H1 (cell line): ENCODE data around the gene RPTOR. TPM values are rescaled to one million over a fixed set of nuclear protein-coding genes. Genes with fewer than 3 reads are reported as not detected.

Source experiments
- CTCF ChIA-PET: fragments of 300-600 bp; sonication (Branson Sonifier 250); formaldehyde crosslinking; loops from one replicate; lab custom pipeline; 2021; ENCODE audit not compliant: partially characterized antibody; lab: Charles Lee
- POLR2A ChIA-PET: fragments of 300-600 bp; sonication (Branson Sonifier 250); formaldehyde crosslinking; loops from one replicate; lab custom pipeline; 2021; ENCODE audit warnings: inconsistent platforms; ENCODE audit not compliant: partially characterized antibody; lab: Charles Lee
- DNase-seq, 2 experiments: peaks; one replicate each; pipeline versions ENCODE4 v3.0.0 to v3.0.0-alpha.2; 2010 to 2022; ENCODE audit warnings: low spot score in 2 of 2, low read depth in 1 of 2, mixed read lengths in 1 of 2
- FAIRE-seq: peaks from 2 replicates; lab custom pipeline; 2011; peaks lifted over from hg19 to GRCh38; lab: Jason Lieb, UNC
- H2AFZ ChIP-seq: 2 replicates; pipeline ENCODE4 v1.8.1; 2012; ENCODE audit warnings: low read length, inconsistent platforms
- H2AK5ac ChIP-seq: 2 replicates; pipeline ENCODE4 v1.6.1; 2013; ENCODE audit warnings: low read depth, low read length
- H2BK120ac ChIP-seq: replicated peaks from 2 replicates; pipeline ENCODE3; 2013; ENCODE audit warnings: low read depth, low read length, inconsistent platforms
- H2BK12ac ChIP-seq: 2 replicates; pipeline ENCODE4 v1.6.1; 2013; ENCODE audit warnings: low read depth, low read length
- H2BK15ac ChIP-seq: 2 replicates; pipeline ENCODE4 v1.6.1; 2013; ENCODE audit warnings: low read length
- H2BK20ac ChIP-seq: 2 replicates; pipeline ENCODE4 v1.6.1; 2013; ENCODE audit warnings: low read length
- H2BK5ac ChIP-seq: 2 replicates; pipeline ENCODE4 v1.6.1; 2013; ENCODE audit warnings: low read depth, low read length
- H3K14ac ChIP-seq: 2 replicates; pipeline ENCODE4 v1.6.1; 2013; ENCODE audit warnings: inconsistent platforms; ENCODE audit not compliant: insufficient read length
- H3K18ac ChIP-seq: 2 replicates; pipeline ENCODE4 v1.6.1; 2013; ENCODE audit warnings: low read length; ENCODE audit errors: extremely low read depth
- H3K23ac ChIP-seq: 2 replicates; pipeline ENCODE4 v1.6.1; 2013; ENCODE audit warnings: inconsistent platforms; ENCODE audit not compliant: insufficient read length
- H3K23me2 ChIP-seq: 2 replicates; pipeline ENCODE4 v1.6.1; 2013; ENCODE audit warnings: low read depth, low read length
- H3K27ac ChIP-seq: 2 replicates; pipeline ENCODE4 v1.6.1; 2011; ENCODE audit warnings: low read depth, low read length, inconsistent platforms
- H3K27me3 ChIP-seq, 4 experiments: replicated peaks in 1 of 4; 1 replicate in 1 of 4; 2 replicates in 3 of 4; pipeline versions ENCODE4 v1.6.1 to v1.8.1; 2011 to 2013; ENCODE audit warnings: low read length in 3 of 4, mild to moderate bottlenecking in 3 of 4, inconsistent platforms in 2 of 4, mixed read lengths in 2 of 4, moderate library complexity in 1 of 4; ENCODE audit not compliant: control insufficient read depth in 3 of 4, insufficient read depth in 3 of 4; ENCODE audit errors: extremely low read depth in 1 of 4
- H3K36me3 ChIP-seq, 4 experiments: 2 replicates each; pipeline versions ENCODE4 v1.6.1 to v1.8.1; 2011 to 2013; ENCODE audit warnings: mild to moderate bottlenecking in 4 of 4, low read length in 3 of 4, moderate library complexity in 2 of 4, control low read depth in 1 of 4, inconsistent platforms in 1 of 4; ENCODE audit not compliant: insufficient read depth in 4 of 4, control insufficient read depth in 2 of 4
- H3K4ac ChIP-seq: replicated peaks from 2 replicates; pipeline ENCODE3; 2013; ENCODE audit warnings: low read length, low read depth, mixed read lengths, inconsistent platforms; ENCODE audit not compliant: insufficient read length
- H3K4me1 ChIP-seq, 4 experiments: replicated peaks in 1 of 4; 1 replicate in 1 of 4; 2 replicates in 3 of 4; pipeline versions ENCODE4 v1.6.1 to v1.8.1; 2011 to 2013; ENCODE audit warnings: low read length in 3 of 4, inconsistent platforms in 2 of 4, mixed read lengths in 1 of 4; ENCODE audit not compliant: insufficient read depth in 4 of 4, control insufficient read depth in 3 of 4
- H3K4me2 ChIP-seq, 2 experiments: 2 replicates each; pipeline versions ENCODE4 v1.6.1 to v1.8.1; 2011 to 2013; ENCODE audit warnings: low read depth in 2 of 2, low read length in 2 of 2, control low read depth in 1 of 2, inconsistent platforms in 1 of 2, mild to moderate bottlenecking in 1 of 2; ENCODE audit not compliant: insufficient read depth in 1 of 2
- H3K4me3 ChIP-seq, 4 experiments: fragments of 200-600, 300-600 bp in 1 of 4; sonication (generic), shearing (Covaris generic), sonication (Bioruptor Twin) in 1 of 4; 2 replicates each; pipeline versions ENCODE4 v1.5.1 to v1.8.1; 2011 to 2016; ENCODE audit warnings: low read length in 4 of 4, low read depth in 3 of 4, control low read depth in 2 of 4, inconsistent platforms in 2 of 4, mild to moderate bottlenecking in 2 of 4, mixed read lengths in 1 of 4, moderate library complexity in 1 of 4; ENCODE audit not compliant: insufficient read depth in 2 of 4; ENCODE audit errors: extremely low read depth in 1 of 4
- H3K56ac ChIP-seq: replicated peaks from 2 replicates; pipeline ENCODE3; 2013; ENCODE audit warnings: low read depth, mild to moderate bottlenecking, mixed read lengths, low read length, inconsistent platforms; ENCODE audit not compliant: insufficient read length
- H3K79me1 ChIP-seq: 2 replicates; pipeline ENCODE4 v1.6.1; 2013; ENCODE audit warnings: low read depth, low read length, control low read depth
- H3K79me2 ChIP-seq, 2 experiments: 2 replicates each; pipeline versions ENCODE4 v1.6.1 to v1.8.1; 2012 to 2013; ENCODE audit warnings: low read length in 2 of 2, mild to moderate bottlenecking in 2 of 2, inconsistent platforms in 1 of 2; ENCODE audit not compliant: insufficient read depth in 2 of 2, control insufficient read depth in 1 of 2
- H3K9ac ChIP-seq, 4 experiments: replicated peaks in 1 of 4; 1 replicate in 1 of 4; 2 replicates in 3 of 4; pipeline versions ENCODE4 v1.6.1 to v1.8.1; 2011 to 2013; ENCODE audit warnings: low read depth in 3 of 4, low read length in 3 of 4, control low read depth in 2 of 4, mild to moderate bottlenecking in 2 of 4, moderate library complexity in 2 of 4, inconsistent platforms in 1 of 4; ENCODE audit errors: extremely low read depth in 1 of 4
- H3K9me3 ChIP-seq, 2 experiments: 2 replicates each; pipeline versions ENCODE4 v1.6.1 to v1.8.1; 2012 to 2013; ENCODE audit warnings: mild to moderate bottlenecking in 2 of 2, moderate library complexity in 2 of 2, control low read depth in 1 of 2, inconsistent platforms in 1 of 2, low read depth in 1 of 2, low read length in 1 of 2, mixed read lengths in 1 of 2; ENCODE audit not compliant: insufficient read depth in 2 of 2
- H4K20me1 ChIP-seq, 2 experiments: replicated peaks in 1 of 2; 2 replicates each; pipeline versions ENCODE3 to v1.8.1; 2011 to 2013; ENCODE audit warnings: inconsistent platforms in 2 of 2, low read length in 2 of 2, mild to moderate bottlenecking in 1 of 2; ENCODE audit not compliant: insufficient read depth in 2 of 2, control insufficient read depth in 1 of 2
- H4K5ac ChIP-seq: 2 replicates; pipeline ENCODE4 v1.6.1; 2013; ENCODE audit warnings: low read length, low read depth, mixed read lengths, inconsistent platforms; ENCODE audit not compliant: insufficient read length
- H4K8ac ChIP-seq: 2 replicates; pipeline ENCODE4 v1.8.0; 2013; ENCODE audit warnings: mild to moderate bottlenecking, moderate library complexity, low read length, inconsistent platforms; ENCODE audit not compliant: insufficient read depth; ENCODE audit errors: extremely low read depth
- H4K91ac ChIP-seq: replicated peaks from 2 replicates; pipeline ENCODE3; 2013; ENCODE audit warnings: low read length, mixed read lengths, inconsistent platforms; ENCODE audit not compliant: insufficient read length
- BRCA1 ChIP-seq: IDR thresholded peaks from 2 replicates; pipeline ENCODE4 v1.6.1; 2012; ENCODE audit warnings: low read depth, low read length, improper control_type of control experiment
- CBX5 ChIP-seq: fragments of 300-800, 300-1000 bp; sonication (generic); IDR thresholded peaks from 2 replicates; pipeline ENCODE4 v1.7.1; 2016; ENCODE audit warnings: antibody characterized with exemption, low read length, low read depth
- CBX8 ChIP-seq: fragments of 300-800, 300-1000 bp; sonication (generic); IDR thresholded peaks from 2 replicates; pipeline ENCODE4 v1.7.1; 2016; ENCODE audit warnings: low read depth, low read length, borderline replicate concordance
- FOSL1 ChIP-seq: IDR thresholded peaks from 2 replicates; pipeline ENCODE4 v1.6.1; 2011; ENCODE audit warnings: mild to moderate bottlenecking, low read depth, low read length, moderate library complexity; ENCODE audit not compliant: insufficient read depth
- HDAC6 ChIP-seq: IDR thresholded peaks from one replicate; pipeline ENCODE4 v1.7.1; 2012; ENCODE audit warnings: low read depth, mild to moderate bottlenecking, inconsistent platforms, low read length, moderate library complexity
- KDM4A ChIP-seq: IDR thresholded peaks from one replicate; pipeline ENCODE4 v1.7.1; 2012; ENCODE audit warnings: low read depth, mild to moderate bottlenecking, moderate library complexity, low read length, inconsistent platforms; ENCODE audit not compliant: severe bottlenecking
- RBBP5 ChIP-seq: IDR thresholded peaks from 2 replicates; pipeline ENCODE4 v1.7.1; 2012; ENCODE audit warnings: low read depth, mild to moderate bottlenecking, inconsistent platforms, low read length, moderate library complexity, borderline replicate concordance
- SP1 ChIP-seq: IDR thresholded peaks from 2 replicates; pipeline ENCODE4 v1.6.1; 2011; ENCODE audit warnings: low read depth, low read length
- TAF1 ChIP-seq: IDR thresholded peaks from 2 replicates; pipeline ENCODE4 v1.6.1; 2011; ENCODE audit warnings: mild to moderate bottlenecking, low read depth, low read length
- TCF12 ChIP-seq: IDR thresholded peaks from 2 replicates; pipeline ENCODE4 v1.6.1; 2011; ENCODE audit warnings: low read depth, mild to moderate bottlenecking, low read length
- WGBS, 2 experiments: shearing (Covaris generic) in 1 of 2; methylation state at CpG; one replicate each; pipeline versions ENCODE4 v1.1.6 to v1.1.7; 2013 to 2015; ENCODE audit warnings: low lambda C conversion rate in 2 of 2, mixed read lengths in 2 of 2, inconsistent platforms in 1 of 2, low coverage in 1 of 2, missing lambda C conversion rate in 1 of 2; ENCODE audit not compliant: insufficient replicate concordance in 2 of 2, insufficient coverage in 1 of 2, insufficient read length in 1 of 2; ENCODE audit errors: extremely low coverage in 1 of 2, missing lambda C conversion rate in 1 of 2; 5-methylcytosine and 5-hydroxymethylcytosine counted together
- polyA plus RNA-seq, 7 experiments: library from polyadenylated mRNA; depleted of rRNA in 3 of 7; stranded (reverse) in 5 of 7; unstranded in 2 of 7; fragments of >200 nt in 5 of 7; fragments of 200-250 nt in 2 of 7; gene quantifications; 1 replicate in 5 of 7; 2 replicates in 1 of 7; 4 replicates in 1 of 7; pipeline versions ENCODE4 v1.2.1 to v1.2.3, GENCODE V29; 2011 to 2013; ENCODE audit warnings: missing spikeins in 2 of 7, mixed read lengths in 2 of 7
- total RNA-seq: library from RNA; stranded (reverse); fragmentation: NEBNext Ultra II Directional; extraction: Animal tissue kit (Norgen Biotek cat#: 25700); gene quantifications from 2 replicates; pipeline ENCODE4 v1.2.1, GENCODE V29; 2021
- TF ChIP-seq, protein P1 (sequence below): IDR thresholded peaks from 2 replicates; pipeline ENCODE4 v1.6.1; 2011; ENCODE audit warnings: low read depth, mild to moderate bottlenecking, low read length; ENCODE audit not compliant: insufficient read depth

RPTOR gene
- total and polyA plus RNA-seq, 2 of the 8 experiments (the other 6 are each of a cell fraction or from before 2014, with no cell fraction given) = 6.9 to 28.7 TPM

DNA sequence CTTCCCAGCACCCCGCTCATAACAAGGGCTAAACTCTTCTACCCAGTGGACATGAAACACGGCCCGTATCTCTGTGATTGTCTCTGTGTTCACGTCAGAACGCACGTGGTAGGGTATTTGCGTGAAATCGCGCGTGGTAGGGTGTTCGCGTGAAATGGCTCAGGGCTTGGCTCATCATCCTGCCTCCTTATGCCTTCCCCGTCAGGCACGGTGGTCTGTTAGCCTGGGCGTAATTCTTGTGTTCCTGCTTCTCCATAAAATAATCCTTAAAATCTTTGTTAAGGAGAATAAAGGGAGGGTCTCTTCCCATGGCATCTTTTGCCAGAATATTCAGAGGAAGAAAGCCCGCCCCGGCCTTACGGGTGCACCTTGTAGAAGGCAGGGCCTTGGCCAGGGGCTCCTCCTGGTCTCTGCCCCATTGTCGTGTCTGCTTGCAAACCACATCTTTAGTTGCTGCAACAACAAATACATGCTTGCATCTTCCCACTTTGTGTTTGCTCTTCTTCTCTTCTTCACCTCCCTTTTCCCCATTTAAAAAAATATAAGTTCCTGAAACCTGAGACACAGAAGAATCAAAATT lies 330.3 kb downstream of the RPTOR start:
- H3K9me3 ChIP-seq = no peaks in the 10 kb centered on the region
- H3K4me1 ChIP-seq = peaks cover 4 to 34% (median 21%) of the 10 kb centered on the region in 4 experiments
- H3K79me1 ChIP-seq = no peaks in the 10 kb centered on the region
- no peak overlapping the region for H4K5ac ChIP-seq
- no peak overlapping the region for H3K23ac ChIP-seq
- ChIA-PET CTCF (interaction anchor here (0.8 to 4.3 kb wide), 3 partner anchors 16 to 91 kb away, joined by 3 to 18 read pairs (median 3); no protein-coding TSS in a partner anchor), POLR2A (no interaction called here)
- FAIRE-seq (no peak), DNase-seq (no peak)
- no peak overlapping the region for H2BK20ac ChIP-seq
- no peaks in the 10 kb centered on the region for H4K20me1 ChIP-seq
- peak overlapping the region; percentile 72; the same call in 1 of the 2 replicates for H2BK12ac ChIP-seq
- H3K27ac ChIP-seq = no peak overlapping the region
- no peak overlapping the region for H2AFZ ChIP-seq
- no peak overlapping the region for H3K14ac ChIP-seq
- no peak overlapping the region for H3K4me2 ChIP-seq
- H4K91ac ChIP-seq = peak overlapping the region; percentile 67
- H3K23me2 ChIP-seq = peaks cover 2% of the 10 kb centered on the region; the same call in 1 of the 2 replicates
- H3K4me3 ChIP-seq = no peak overlapping the region
- peak overlapping the region; percentile 9; the same call in 1 of the 2 replicates for H2BK5ac ChIP-seq
- H2AK5ac ChIP-seq = no peak overlapping the region; the same call in 1 of the 2 replicates
- H3K27me3 ChIP-seq = no peaks in the 10 kb centered on the region
- H3K79me2 ChIP-seq = no peaks in the 10 kb centered on the region
- no peaks in the 10 kb centered on the region for H3K36me3 ChIP-seq
- no peak overlapping the region for H3K4ac ChIP-seq
- no peak overlapping the region for H4K8ac ChIP-seq
- no peak overlapping the region for H2BK15ac ChIP-seq
- peak overlapping the region; percentile 20; the same call in 1 of the 2 replicates for H3K18ac ChIP-seq
- H3K9ac ChIP-seq = no peak overlapping the region
- no peak overlapping the region for H3K56ac ChIP-seq
- 94% methylated on average over 19 of the region's 19 CpGs; no CpG with 5 or more reads in 1 of the 2 experiments for WGBS, 2 experiments
- no peak overlapping the region for H2BK120ac ChIP-seq
- no peak for TF ChIP-seq FOSL1
- TF ChIP-seq SP1 = no peak
- TF ChIP-seq TCF12 = no peak
- TF ChIP-seq, protein P1, sequence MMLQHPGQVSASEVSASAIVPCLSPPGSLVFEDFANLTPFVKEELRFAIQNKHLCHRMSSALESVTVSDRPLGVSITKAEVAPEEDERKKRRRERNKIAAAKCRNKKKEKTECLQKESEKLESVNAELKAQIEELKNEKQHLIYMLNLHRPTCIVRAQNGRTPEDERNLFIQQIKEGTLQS = no peak
- no peak for TF ChIP-seq TAF1
- no peak for TF ChIP-seq BRCA1
- TF ChIP-seq HDAC6 = no peak
- TF ChIP-seq RBBP5 = no peak
- no peak for TF ChIP-seq KDM4A
- no peak for TF ChIP-seq CBX8
- no peak for TF ChIP-seq CBX5
